ENCODE measurements around the gene CEMP1. TPM values are rescaled to one million over a fixed set of nuclear protein-coding genes. Genes with fewer than 3 reads are reported as not detected.

Gene CEMP1
- polyA plus RNA-seq, 10 donors, result 0.15 to 3.3 (median 1.7) TPM; not detected in 2

DNA sequence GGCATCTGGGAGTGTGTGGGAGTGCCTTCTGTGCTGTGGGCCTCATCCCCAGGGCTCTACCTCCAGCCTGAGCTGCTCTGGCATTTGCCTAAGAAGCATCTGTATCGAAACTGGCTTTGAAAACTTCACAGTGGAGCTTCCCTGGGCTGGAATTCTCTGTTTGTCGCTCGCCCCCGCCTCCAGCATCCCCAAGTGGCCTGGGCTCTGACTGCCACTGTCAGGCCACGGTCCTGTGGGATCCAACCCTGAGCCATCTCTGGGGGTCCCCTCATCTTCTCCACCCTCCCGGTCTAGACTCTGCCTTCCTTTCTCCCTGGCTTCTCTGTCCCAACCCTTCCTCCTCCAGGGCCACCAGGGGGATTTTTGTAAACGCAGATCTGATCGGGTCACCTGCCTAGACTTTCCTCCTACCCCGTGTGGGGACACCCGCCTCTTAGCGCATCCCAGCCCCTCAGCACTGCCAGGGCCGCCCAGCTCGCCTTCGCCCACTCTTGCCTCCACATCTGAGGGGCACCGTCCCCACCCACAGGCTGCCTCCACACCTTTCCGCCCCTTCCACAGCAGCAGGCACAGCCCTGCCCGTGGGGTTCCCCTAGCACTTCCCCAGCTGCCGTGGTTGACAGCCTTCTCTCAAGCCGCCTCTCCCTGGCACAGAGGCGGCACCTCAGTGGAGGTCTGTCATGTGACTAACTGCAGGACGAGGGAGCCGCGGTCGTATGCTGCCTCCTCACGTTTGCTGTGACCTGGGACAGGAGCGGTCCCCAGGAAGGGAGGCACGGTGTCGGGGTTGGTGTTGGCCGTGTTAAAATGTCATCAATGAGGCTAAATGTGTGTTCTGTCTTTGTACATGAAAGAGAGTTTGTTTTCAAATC lies 44.3 kb downstream of the CEMP1 start:
- DNase-seq, result peak in 1 of 3 donors; percentile 48

DNA sequence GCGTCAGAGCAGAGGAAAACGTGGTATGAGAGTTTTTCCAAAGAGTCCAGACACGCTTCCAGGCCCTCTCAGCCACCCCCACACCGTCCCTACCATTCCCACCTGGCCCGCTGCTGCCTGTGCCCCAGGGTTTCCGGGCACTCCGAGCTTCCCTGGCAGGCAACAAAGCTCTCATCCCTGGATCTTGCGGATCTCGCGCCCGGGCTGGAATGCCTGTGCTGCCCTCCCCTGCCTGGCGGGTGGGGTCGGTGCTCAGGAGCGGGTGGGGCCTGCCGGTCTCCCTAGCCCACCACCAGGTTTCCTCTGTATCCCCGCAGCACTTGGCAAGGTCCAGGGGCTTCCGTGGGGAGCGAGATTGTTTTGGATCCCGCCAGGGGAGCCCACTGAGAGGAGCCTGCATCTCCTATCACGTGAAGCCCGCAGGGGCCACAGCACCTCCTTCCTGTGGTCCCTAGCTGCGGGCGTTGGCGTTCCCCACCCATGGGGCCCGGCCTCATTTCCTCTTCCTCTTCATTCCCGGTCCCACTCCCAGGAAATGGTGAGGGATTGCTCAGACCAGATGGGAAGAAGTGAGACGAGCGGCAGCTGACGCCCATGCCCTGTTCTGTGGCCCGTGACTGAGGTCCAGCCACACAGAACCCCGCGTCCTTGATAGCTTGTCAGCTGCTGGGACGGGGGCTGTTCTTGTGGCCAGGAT lies 45.2 kb downstream of the CEMP1 start:
- peak in 1 of 3 donors; percentile 17 for DNase-seq

DNA sequence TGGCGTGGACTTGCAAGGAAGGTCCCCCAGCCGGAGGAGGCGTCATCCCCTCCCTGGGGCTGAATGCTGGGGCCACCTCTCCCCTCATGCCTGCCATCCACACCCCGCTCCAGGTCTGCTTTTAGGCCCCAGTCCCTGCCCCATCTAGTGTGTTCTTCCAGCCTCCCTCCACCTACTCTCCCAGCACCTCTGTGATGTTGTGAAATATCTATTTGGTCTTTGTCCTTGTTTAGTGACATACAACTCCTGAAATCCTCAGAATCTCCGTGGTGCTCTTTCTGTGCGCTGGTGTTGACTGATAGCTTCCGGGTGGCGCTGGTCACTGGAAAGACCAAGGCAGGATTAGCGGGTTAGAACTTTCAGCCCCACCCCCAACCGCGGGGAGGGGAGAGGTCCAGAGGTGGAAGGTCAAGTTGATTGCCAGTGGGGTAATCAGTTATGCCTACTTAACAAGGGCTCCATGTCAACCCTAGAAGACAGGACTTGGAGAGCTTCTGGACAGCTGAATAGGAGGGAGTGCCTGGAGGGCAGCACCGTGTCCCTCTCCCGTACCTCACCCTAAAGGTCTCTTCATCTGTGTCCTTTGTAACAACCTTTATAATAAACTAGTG lies 46.2 kb downstream of the CEMP1 start:
- DNase-seq, result no peak

DNA sequence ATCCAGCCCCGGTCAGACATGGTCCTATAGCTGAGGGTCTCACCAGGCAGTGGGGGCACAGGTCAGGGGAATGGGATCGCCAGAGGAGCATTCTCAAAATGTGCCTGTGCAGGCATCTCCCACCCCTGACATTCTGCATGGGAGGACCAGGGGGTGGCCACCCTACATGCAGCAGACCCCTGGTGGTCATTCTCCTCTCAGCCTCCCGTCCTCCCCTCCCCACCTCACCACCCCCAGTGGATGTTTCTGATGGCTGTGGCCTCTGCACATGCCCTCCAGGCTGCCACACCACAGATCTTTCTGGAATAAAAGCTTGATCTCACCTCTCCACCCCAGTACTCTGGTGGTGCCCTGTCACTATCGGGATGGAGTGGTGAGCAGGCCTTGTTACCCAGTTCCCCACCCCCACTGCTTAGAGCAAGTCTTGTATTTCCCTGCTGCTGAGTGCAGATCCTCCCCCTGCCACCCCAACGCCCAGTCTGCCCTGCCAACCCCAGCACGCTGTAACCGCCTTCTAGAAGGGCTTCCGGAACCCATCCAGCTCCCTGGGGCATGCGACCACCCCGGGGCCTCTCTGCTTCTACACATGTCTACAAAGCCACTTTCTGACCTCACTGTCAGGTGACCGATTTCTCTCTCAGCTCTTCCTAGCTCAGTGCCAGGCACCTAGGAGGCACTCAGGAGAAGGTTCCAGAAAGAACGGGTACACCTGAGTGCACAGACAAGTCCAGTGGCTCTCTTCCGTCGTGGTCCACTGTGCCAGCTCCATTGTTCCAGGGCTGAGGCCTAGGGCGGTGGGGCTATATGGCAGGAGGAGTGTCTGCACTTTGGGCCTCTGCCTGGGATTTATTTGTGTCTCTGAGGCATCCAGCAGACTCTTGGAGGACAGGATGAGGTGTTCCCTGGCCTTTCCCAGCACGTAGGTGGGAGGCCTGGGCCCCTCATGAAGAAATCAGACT lies 47.0 kb downstream of the CEMP1 start:
- DNase-seq, result no peak

DNA sequence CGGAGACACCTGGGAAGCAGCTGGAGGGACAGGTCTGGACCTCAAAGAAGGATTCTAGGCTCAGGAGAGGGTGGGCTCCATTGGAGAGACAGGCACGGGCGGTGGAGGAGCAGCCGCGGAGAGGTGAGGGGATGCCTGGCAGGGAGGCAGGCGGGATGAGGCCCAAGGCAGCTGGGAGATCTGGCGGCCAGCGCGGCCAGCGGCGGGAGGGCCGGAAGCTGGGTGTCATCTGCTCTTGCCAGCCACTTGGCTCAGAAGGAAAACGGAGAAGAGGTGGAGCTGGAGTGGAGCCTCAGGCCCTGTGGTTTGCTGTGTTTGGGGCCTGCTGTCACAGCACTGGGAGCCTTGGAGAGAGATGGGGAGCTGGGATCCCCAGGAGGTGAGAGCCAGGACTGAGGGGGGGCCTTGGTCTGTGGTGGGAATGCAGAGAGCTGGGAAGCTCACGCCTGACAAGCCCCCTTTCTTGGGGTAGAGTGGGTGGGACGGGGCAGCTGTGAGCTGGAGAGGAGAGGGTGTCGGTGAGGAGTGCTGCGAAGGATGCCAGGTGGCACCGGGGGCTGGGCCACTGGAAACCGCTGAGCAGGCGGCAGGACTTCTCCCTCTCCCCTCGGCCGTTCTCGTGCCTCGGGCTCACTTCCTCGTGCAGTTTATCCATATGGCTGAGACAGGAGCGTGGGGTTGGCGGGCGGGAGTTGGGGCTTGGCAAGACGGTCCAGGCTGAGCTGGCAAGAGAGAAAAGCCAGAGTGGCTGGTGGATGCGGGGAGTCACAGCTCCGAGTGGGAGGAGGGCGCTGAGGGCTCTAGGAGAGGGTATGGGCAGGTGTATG lies 48.3 kb downstream of the CEMP1 start:
- peak in 1 of 3 donors; percentile 88 for DNase-seq

DNA sequence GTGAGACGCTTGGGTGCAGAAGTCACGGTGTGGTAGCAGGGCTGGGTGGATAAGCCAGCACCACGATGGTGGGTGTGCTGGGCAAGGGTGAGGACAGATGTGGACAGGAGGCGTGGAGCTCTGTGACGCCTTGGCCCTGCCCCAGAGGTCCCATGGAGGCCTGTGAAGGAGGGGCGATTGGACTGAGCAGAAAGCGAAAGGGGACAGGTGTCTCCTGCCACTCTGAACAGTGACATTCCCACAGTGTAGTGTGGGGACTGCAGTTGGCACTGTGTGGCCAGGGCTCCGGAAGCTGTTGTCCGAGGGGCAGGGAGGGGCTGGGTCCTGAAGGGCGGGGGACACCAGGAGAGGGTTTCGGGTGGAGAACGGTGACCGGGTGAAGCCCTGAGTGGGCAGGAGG lies 49.0 kb downstream of the CEMP1 start:
- DNase-seq, result peak in 1 of 3 donors; percentile 36

DNA sequence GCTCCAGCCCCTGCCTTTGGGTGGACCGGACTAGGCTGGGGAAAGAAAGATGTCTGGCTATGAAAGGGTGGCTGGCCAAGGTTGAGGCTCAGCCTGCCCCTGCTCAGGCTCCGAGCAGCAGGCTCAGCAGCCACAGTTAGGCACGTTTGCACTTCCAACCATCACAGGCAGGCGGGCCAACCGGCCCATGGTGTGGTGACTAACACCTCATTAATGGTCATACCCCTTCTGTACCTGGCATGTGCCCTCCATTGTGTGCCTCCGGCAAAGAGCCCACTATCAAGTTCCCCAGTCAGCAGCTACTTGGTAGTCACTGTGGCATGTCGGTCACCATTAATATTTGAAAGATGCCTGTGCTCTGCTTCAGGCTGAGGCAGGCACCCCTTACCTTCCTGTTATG lies 49.5 kb downstream of the CEMP1 start:
- DNase-seq, result no peak

DNA sequence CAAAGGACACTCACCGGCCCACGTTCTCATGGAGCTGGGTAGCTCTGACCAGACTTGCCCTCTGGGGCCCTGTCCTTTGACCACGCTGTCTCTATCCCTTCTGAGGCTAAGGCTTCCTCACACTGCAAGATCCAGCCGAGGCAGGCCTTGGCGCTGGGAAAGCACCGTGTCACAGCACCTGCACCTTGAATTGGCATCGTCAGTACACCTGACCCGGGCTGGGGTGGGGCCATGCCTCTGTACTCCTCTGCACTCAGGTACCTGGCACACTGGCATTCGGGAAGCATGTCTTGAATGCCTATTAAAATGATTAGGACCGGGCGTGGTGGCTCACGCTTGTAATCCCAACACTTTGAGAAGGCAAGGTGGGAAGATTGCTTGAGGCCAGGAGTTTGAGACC lies 50.3 kb downstream of the CEMP1 start:
- no peak for DNase-seq

Other genes with a start within 250 kb of the CEMP1 start
- gene ABCA3, start 190.7 kb downstream of the CEMP1 start, polyA plus RNA-seq (ENCODE audit: insufficient read length in 10 of 10), result 10 to 100 TPM; 12.5 to 18.8 (median 14.8) TPM
- gene CCNF, start 102.0 kb downstream of the CEMP1 start, polyA plus RNA-seq (ENCODE audit: insufficient read length in 10 of 10), result 1 to 10 TPM; 4.8 to 9.7 (median 6.4) TPM
- 1 to 10 TPM; 2.7 to 7.5 (median 4.8) TPM for gene TEDC2, start 71.3 kb downstream of the CEMP1 start, polyA plus RNA-seq (ENCODE audit: insufficient read length in 10 of 10)
- gene NTN3, start 60.1 kb downstream of the CEMP1 start, polyA plus RNA-seq (ENCODE audit: insufficient read length in 10 of 10), result 1 to 10 TPM; 1.7 to 2.9 (median 2.3) TPM
- gene TBC1D24, start 56.3 kb downstream of the CEMP1 start, polyA plus RNA-seq (ENCODE audit: insufficient read length in 10 of 10), result 10 to 100 TPM; 14.9 to 25.3 (median 21.4) TPM
- gene ATP6V0C, start 17.5 kb downstream of the CEMP1 start, polyA plus RNA-seq (ENCODE audit: insufficient read length in 10 of 10), result 100 to 1,000 TPM in 4 of 10 donors, 10 to 100 TPM in 6; 70.4 to 142 (median 94.2) TPM
- gene AMDHD2, start 11.0 kb downstream of the CEMP1 start, polyA plus RNA-seq (ENCODE audit: insufficient read length in 10 of 10), result 10 to 100 TPM in 6 of 10 donors, 1 to 10 TPM in 4; 6.5 to 16.4 (median 11.0) TPM
- 10 to 100 TPM; 23.7 to 34.3 (median 28.6) TPM for gene PDPK1, start 6.6 kb upstream of the CEMP1 start, polyA plus RNA-seq (ENCODE audit: insufficient read length in 10 of 10)
- 10 to 100 TPM; 18.5 to 22.9 (median 20.6) TPM for gene KCTD5, start 151.1 kb upstream of the CEMP1 start, polyA plus RNA-seq (ENCODE audit: insufficient read length in 10 of 10)
- 1 to 10 TPM in 6 of 10 donors, under 1 TPM in 4; 0.86 to 1.6 (median 1.2) TPM for gene PRSS27, start 188.8 kb upstream of the CEMP1 start, polyA plus RNA-seq (ENCODE audit: insufficient read length in 10 of 10)
- gene SRRM2, start 221.2 kb upstream of the CEMP1 start, polyA plus RNA-seq (ENCODE audit: insufficient read length in 10 of 10), result 100 to 1,000 TPM; 351 to 593 (median 450) TPM
- 100 to 1,000 TPM; 126 to 207 (median 146) TPM for gene ELOB, start 245.9 kb upstream of the CEMP1 start, polyA plus RNA-seq (ENCODE audit: insufficient read length in 10 of 10)